Measurements from ENCODE around the gene FCER2. TPM values are rescaled to one million over a fixed set of nuclear protein-coding genes. Genes with fewer than 3 reads are reported as not detected.

FCER2 gene
- total RNA-seq, 1 experiment from 2014 or later, result not detected

- Histone ChIP-seq H3K27ac (ENCODE audit: low read depth, low read length, poor library complexity, severe bottlenecking) (no peak overlapping the region), H3K27me3 (replicated peaks; ENCODE audit: insufficient read depth, low read depth, low read length, poor library complexity) (no peaks in the 10 kb centered on the region), H3K36me3 (ENCODE audit: insufficient read depth, low read length, poor library complexity, severe bottlenecking) (no peaks in the 10 kb centered on the region), H3K4me3 (ENCODE audit: low read depth, low read length, poor library complexity, severe bottlenecking) (no peak overlapping the region), H3K9me3 (ENCODE audit: low read depth, low read length, poor library complexity, severe bottlenecking) (no peaks in the 10 kb centered on the region), H3K4me1 (ENCODE audit: insufficient read depth, low read length, poor library complexity, severe bottlenecking) (no peaks in the 10 kb centered on the region)
- CTCF ChIA-PET, result no interaction called here
- intact Hi-C loops (cut with micrococcal nuclease; ENCODE audit: unreplicated experiment), result no loop called here
- TF ChIP-seq EZH2 (IDR thresholded peaks at IDR 0.05; ENCODE audit: borderline replicate concordance, low read depth, low read length, poor library complexity, severe bottlenecking) (no peak), CTCF (conservative IDR thresholded peaks at IDR 0.05; ENCODE audit: low read depth, low read length) (no peak)
- BruUV-seq (replicated peaks), result no TSS peak
- DNase-seq (ENCODE audit: low spot score), result no peak
- POLR2A ChIA-PET (ENCODE audit: low non-redundant PET), result no interaction called here
Measured at GRCh38 chr19:7665076-7665475, 36.9 kb downstream of the FCER2 start.

GRCh38 chr19:7663706-7664105, 38.2 kb downstream of the FCER2 start:
- intact Hi-C loops (cut with micrococcal nuclease; ENCODE audit: unreplicated experiment), result no loop called here
- Histone ChIP-seq H3K36me3 (ENCODE audit: insufficient read depth, low read length, poor library complexity, severe bottlenecking) (no peaks in the 10 kb centered on the region), H3K4me3 (ENCODE audit: low read depth, low read length, poor library complexity, severe bottlenecking) (no peak overlapping the region), H3K4me1 (ENCODE audit: insufficient read depth, low read length, poor library complexity, severe bottlenecking) (no peaks in the 10 kb centered on the region), H3K9me3 (ENCODE audit: low read depth, low read length, poor library complexity, severe bottlenecking) (no peaks in the 10 kb centered on the region), H3K27me3 (replicated peaks; ENCODE audit: insufficient read depth, low read depth, low read length, poor library complexity) (no peaks in the 10 kb centered on the region), H3K27ac (ENCODE audit: low read depth, low read length, poor library complexity, severe bottlenecking) (no peak overlapping the region)
- ChIA-PET CTCF (interaction anchor here (0.6 kb wide), 1 partner anchor 17 kb away, joined by 4 read pairs; the partner anchor contains the start of gene TRAPPC5), POLR2A (ENCODE audit: low non-redundant PET) (no interaction called here)
- no peak for DNase-seq (ENCODE audit: low spot score)
- BruUV-seq (replicated peaks), result no TSS peak
- TF ChIP-seq CTCF (conservative IDR thresholded peaks at IDR 0.05; ENCODE audit: low read depth, low read length), result no peak
- no peak for TF ChIP-seq EZH2 (IDR thresholded peaks at IDR 0.05; ENCODE audit: borderline replicate concordance, low read depth, low read length, poor library complexity, severe bottlenecking)

GRCh38 chr19:7662657-7663056, 39.3 kb downstream of the FCER2 start:
- POLR2A ChIA-PET (ENCODE audit: low non-redundant PET), result no interaction called here
- no TSS peak for BruUV-seq (replicated peaks)
- intact Hi-C loops (cut with micrococcal nuclease; ENCODE audit: unreplicated experiment), result no loop called here

More at GRCh38 chr19:7662657-7663056, 39.3 kb downstream of the FCER2 start:
- H3K36me3 ChIP-seq (ENCODE audit: insufficient read depth, low read length, poor library complexity, severe bottlenecking), result no peaks in the 10 kb centered on the region
- H3K9me3 ChIP-seq (ENCODE audit: low read depth, low read length, poor library complexity, severe bottlenecking), result no peaks in the 10 kb centered on the region
- no peak for TF ChIP-seq CTCF (conservative IDR thresholded peaks at IDR 0.05; ENCODE audit: low read depth, low read length)
- no peak for TF ChIP-seq EZH2 (IDR thresholded peaks at IDR 0.05; ENCODE audit: borderline replicate concordance, low read depth, low read length, poor library complexity, severe bottlenecking)
- H3K4me1 ChIP-seq (ENCODE audit: insufficient read depth, low read length, poor library complexity, severe bottlenecking), result no peaks in the 10 kb centered on the region
- CTCF ChIA-PET, result no interaction called here
- H3K27me3 ChIP-seq (replicated peaks; ENCODE audit: insufficient read depth, low read depth, low read length, poor library complexity), result no peaks in the 10 kb centered on the region
- H3K27ac ChIP-seq (ENCODE audit: low read depth, low read length, poor library complexity, severe bottlenecking), result no peak overlapping the region
- H3K4me3 ChIP-seq (ENCODE audit: low read depth, low read length, poor library complexity, severe bottlenecking), result no peak overlapping the region
- no peak for DNase-seq (ENCODE audit: low spot score)
